LNCAP (cell line): ENCODE data around the gene RIPPLY1.

ENCODE experiments used
- TF ChIP-seq, protein P1 (sequence below): fragments of 450-650 bp; IDR thresholded peaks from 2 replicates; pipeline ENCODE4 v1.5.1; 2017; ENCODE audit warnings: mild to moderate bottlenecking

Gene RIPPLY1

DNA sequence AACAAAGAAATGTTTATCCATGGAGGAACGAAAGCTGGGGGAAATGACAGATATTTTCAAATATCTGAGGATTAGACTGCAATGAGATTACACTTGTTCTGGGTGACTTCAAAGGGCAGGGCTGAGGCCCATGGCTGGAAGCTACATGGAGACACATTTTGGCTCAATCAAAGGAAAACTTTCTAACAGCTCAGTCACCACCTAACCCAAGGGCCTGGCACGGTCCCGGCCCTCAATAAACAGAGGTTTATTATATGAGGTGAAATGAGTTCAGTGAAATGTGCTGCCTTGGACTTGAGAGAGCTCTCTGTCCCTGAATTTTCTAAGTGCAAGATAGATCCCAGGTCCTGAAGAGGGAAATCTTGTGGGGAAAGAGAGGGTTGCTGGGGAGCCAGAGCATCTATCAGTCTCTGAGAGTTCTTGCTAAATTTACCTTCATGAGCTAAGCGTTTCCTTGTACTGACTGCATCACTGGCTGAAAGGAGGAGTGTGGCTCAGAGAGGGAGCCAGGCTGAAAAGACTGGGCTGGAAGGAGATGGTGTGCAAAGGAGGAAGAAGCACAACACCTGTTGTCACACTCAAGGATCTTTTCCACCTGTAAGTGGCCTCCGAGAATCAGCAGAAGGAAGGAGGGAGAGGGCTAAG lies 2.0 kb upstream of the RIPPLY1 start:
- TF ChIP-seq, protein P1, sequence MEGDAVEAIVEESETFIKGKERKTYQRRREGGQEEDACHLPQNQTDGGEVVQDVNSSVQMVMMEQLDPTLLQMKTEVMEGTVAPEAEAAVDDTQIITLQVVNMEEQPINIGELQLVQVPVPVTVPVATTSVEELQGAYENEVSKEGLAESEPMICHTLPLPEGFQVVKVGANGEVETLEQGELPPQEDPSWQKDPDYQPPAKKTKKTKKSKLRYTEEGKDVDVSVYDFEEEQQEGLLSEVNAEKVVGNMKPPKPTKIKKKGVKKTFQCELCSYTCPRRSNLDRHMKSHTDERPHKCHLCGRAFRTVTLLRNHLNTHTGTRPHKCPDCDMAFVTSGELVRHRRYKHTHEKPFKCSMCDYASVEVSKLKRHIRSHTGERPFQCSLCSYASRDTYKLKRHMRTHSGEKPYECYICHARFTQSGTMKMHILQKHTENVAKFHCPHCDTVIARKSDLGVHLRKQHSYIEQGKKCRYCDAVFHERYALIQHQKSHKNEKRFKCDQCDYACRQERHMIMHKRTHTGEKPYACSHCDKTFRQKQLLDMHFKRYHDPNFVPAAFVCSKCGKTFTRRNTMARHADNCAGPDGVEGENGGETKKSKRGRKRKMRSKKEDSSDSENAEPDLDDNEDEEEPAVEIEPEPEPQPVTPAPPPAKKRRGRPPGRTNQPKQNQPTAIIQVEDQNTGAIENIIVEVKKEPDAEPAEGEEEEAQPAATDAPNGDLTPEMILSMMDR = no peak

DNA sequence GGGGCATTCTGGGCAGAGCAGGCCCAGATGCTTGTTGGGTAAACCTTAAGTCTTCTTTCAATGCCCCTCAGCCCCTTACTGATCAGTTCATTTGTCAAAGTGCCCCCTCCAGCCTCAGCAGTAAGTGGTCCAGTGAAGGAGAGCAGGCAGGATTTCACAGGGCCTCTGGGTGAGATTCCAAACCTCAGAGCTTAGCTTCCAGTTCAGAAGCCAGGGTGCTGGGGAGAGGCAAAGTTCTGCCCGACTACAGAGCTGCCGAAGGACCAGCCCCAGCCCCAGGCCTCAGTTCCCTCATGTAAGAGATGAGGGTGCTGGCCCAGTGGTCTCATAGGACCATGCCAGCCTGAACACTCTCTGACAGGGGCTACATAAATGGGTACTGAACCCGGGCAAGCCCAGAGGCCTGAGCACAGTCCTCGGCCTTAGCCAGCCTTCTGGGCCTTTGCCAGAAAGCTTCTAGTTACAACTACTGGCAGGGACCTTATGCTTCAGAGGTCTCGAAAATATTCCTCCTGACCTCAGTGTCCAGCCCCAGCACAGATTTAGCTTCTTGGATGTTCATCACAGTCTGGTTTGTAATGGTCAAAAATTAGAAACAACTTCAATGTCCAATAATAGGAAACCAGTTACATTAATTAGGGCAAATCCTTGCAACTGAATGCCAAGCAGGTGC lies 851 bp upstream of the RIPPLY1 start:
- TF ChIP-seq, protein P1 = no peak

DNA sequence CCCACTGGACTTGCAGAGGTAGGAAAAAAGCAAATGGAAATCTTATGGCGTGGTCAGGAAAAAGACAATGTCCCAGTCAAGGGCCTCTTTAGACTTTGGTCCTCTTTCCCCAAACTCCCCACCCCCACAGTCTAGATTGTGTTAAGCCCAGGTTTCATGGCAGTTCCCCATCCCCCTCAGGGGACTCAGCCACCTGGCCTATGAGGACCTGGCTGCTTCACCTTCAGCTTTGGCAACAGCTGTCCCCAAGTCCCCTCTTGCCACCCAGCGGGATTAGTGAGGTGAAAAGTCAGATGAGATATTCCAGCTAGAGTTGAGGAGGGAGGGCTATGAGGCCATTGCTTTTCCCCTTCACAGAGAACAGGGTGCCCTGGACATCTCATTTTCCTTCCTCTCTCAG lies 457 bp downstream of the RIPPLY1 start:
- TF ChIP-seq, protein P1 = no peak

DNA sequence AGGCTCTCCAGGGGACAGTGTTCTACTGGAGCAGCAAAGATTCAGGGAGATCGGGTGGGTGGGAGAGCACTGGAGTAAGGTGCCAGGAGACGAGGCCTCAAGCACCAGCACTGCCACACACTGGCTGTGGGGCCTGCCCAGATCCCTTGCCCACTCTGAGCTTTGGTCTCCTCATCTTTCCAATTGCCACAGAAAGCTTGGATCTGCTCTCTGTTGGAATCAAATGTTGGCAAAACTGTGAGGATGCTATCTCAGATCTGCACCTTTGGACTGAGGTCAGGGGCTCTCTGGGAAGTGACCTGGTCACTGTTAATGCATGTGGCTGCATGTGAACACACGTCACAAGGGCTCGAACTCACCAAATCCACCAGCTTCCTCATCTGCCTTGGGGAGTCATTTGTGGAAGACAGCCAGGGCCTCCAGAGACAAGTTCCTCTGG lies 1.3 kb downstream of the RIPPLY1 start:
- TF ChIP-seq, protein P1 = no peak

DNA sequence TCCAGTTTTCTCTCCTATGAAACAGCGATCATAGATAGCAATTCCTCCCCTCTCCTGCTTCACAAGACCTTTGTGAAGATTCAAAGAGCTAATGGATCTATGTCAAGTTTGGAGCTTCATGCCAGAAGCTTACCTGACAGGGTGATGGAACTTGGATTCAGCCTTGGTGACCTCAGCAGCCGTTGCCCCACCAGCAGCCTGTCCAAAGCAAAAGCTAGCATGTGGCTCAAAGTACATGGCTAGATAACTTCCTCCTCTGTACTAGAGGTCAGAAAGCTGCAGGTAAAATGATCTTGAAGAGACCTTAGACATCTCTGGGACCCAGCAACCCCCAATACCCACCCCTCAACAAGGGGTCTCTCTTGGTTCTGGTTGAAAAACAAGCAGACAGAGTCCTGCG lies 1.8 kb downstream of the RIPPLY1 start:
- TF ChIP-seq, protein P1 = no peak

DNA sequence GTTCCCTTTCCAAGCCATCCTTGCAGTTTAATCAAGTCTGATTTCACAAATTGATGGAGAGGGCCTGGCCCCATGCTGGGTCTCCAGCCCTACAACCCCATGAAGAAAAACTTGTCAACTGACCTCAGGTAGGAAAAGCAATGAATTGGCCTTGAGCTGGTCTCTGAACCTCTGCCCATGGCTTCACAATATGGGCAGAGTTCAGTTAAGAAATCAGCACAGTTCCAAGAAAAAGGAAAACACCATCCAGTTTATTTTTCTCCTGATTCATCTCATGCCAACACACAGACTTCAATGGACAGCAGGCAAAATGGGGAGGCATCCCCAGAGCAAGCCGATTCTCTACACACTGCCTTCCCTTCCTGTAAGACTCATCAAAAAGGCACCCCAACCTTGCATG lies 3.3 kb downstream of the RIPPLY1 start:
- TF ChIP-seq, protein P1 = no peak

DNA sequence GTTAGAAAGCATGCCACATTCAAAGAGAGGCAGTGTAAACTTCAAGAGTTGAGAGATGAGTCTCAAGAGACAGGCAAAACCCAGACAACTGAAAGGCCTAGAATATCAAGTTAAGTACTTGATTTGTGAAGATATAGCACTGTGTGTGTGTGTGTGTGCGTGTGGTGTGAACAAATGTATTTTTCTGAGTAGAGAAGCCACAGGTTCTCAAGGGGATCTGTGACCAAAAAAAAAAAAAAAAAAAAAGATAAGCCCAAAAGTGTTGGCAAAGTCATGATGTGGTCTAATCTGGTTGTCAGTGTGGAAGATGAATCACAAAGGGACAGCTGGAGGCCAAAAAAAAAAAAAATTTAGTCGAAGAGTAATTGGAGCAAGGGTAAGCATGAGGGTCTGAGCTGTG lies 3.9 kb downstream of the RIPPLY1 start:
- TF ChIP-seq, protein P1 = no peak
